Gastroesophageal sphincter (tissue), 3 donors: ENCODE results near the gene RIPK1.

ENCODE experiments used
- POLR2AphosphoS5 ChIP-seq: sonication (generic); formaldehyde crosslinking; IDR thresholded peaks from one replicate; pipeline ENCODE4 v1.6.1; 2017; ENCODE audit warnings: antibody characterized with exemption
- TF ChIP-seq, protein P1 (sequence below), 4 experiments: fragments of 200-600 bp in 2 of 4; fragments of 450-650 bp in 2 of 4; sonication (generic) in 1 of 4; IDR thresholded peaks; one replicate each; pipeline ENCODE4 v1.5.1; 2017 to 2019; ENCODE audit warnings: antibody characterized with exemption in 4 of 4, mild to moderate bottlenecking in 2 of 4, moderate library complexity in 2 of 4

DNA sequence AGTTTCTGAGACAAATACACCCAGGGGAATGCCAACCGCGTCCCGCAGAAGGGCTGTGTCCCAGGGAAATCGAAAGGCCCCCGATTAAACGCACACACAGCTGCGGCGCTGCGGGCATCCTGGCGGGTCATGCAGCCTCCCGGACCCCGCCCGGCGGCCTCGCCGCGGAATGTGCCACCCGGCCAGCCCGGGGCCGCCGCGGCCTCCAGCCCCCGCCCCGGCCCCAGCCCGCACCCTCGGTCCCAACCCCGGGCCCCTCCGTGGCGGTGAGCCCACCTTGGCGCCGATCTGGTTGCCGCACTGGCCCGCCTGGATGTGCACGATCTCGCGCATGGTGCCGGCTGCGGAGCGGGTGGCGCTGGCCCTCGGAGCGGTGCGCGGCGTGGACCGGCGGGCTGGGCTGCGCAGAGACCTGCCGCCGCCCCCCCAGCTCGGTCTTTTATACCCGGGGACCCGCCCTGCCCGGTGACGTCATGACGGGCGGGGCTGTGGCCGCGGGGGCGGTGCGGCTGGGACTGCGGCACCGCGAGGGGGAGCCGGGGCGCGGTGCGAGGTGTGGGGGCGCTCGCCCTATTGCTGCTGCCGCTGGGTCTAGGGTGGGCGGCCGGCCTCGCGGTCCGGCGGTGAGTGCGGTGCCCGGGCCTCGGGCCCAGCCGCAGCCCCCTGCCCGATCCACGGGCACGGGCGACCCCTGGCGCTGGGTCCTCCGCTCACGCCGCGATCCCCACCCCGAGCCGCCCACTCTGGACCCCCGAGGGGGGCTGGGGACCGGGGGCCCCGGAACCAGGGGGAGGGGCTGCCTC lies 89.0 kb downstream of the RIPK1 start, which contains the start of gene TUBB2A:
- TF ChIP-seq, protein P1, sequence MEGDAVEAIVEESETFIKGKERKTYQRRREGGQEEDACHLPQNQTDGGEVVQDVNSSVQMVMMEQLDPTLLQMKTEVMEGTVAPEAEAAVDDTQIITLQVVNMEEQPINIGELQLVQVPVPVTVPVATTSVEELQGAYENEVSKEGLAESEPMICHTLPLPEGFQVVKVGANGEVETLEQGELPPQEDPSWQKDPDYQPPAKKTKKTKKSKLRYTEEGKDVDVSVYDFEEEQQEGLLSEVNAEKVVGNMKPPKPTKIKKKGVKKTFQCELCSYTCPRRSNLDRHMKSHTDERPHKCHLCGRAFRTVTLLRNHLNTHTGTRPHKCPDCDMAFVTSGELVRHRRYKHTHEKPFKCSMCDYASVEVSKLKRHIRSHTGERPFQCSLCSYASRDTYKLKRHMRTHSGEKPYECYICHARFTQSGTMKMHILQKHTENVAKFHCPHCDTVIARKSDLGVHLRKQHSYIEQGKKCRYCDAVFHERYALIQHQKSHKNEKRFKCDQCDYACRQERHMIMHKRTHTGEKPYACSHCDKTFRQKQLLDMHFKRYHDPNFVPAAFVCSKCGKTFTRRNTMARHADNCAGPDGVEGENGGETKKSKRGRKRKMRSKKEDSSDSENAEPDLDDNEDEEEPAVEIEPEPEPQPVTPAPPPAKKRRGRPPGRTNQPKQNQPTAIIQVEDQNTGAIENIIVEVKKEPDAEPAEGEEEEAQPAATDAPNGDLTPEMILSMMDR (IDR thresholded peaks at IDR 0.05): peak in 3 of 4 experiments; percentile 56 to 77 (median 69)
- peak; percentile 98 for TF ChIP-seq POLR2AphosphoS5
